HFF-Myc (cell line): ENCODE measurements around the gene SLAIN2.
A peak's percentile ranks its signal among the peaks of the same experiment; 100 is the strongest.
"Not testable (repeated sequence)": the region's sequence is repeated elsewhere in the genome, so short reads cannot be mapped to it uniquely, and the experiment has no call there.

ENCODE experiments used
- DNase-seq: peaks from one replicate; pipeline ENCODE4 v3.0.0-alpha.2; 2011; ENCODE audit warnings: low read depth; ENCODE audit errors: extremely low read depth
- H3K4me3 ChIP-seq: replicated peaks from 2 replicates; pipeline ENCODE4 v1.5.1; 2011; ENCODE audit warnings: low read depth, mild to moderate bottlenecking, control low read depth, low read length
- TF ChIP-seq, protein P1 (sequence below): IDR thresholded peaks from 2 replicates; pipeline ENCODE4 v1.5.1; 2012; ENCODE audit warnings: mild to moderate bottlenecking, low read depth, low read length, control low read depth; ENCODE audit errors: missing control alignments

The SLAIN2 gene

GRCh38 chr4:48445704-48446103, 104.4 kb downstream of the SLAIN2 start:
- H3K4me3 ChIP-seq = no peak overlapping the region
- TF ChIP-seq, protein P1, sequence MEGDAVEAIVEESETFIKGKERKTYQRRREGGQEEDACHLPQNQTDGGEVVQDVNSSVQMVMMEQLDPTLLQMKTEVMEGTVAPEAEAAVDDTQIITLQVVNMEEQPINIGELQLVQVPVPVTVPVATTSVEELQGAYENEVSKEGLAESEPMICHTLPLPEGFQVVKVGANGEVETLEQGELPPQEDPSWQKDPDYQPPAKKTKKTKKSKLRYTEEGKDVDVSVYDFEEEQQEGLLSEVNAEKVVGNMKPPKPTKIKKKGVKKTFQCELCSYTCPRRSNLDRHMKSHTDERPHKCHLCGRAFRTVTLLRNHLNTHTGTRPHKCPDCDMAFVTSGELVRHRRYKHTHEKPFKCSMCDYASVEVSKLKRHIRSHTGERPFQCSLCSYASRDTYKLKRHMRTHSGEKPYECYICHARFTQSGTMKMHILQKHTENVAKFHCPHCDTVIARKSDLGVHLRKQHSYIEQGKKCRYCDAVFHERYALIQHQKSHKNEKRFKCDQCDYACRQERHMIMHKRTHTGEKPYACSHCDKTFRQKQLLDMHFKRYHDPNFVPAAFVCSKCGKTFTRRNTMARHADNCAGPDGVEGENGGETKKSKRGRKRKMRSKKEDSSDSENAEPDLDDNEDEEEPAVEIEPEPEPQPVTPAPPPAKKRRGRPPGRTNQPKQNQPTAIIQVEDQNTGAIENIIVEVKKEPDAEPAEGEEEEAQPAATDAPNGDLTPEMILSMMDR = peak; percentile 20
- DNase-seq = no peak

GRCh38 chr4:48446642-48447041, 105.3 kb downstream of the SLAIN2 start:
- DNase-seq = no peak
- TF ChIP-seq, protein P1 = no peak

GRCh38 chr4:48449151-48449550, 107.8 kb downstream of the SLAIN2 start:
- DNase-seq = no peak
- TF ChIP-seq, protein P1 = no peak

More at GRCh38 chr4:48446642-48447041, 105.3 kb downstream of the SLAIN2 start:
- H3K4me3 ChIP-seq = no peak overlapping the region

GRCh38 chr4:48450740-48451139, 109.4 kb downstream of the SLAIN2 start:
- DNase-seq = no peak
- TF ChIP-seq, protein P1 = no peak
- no peak overlapping the region for H3K4me3 ChIP-seq

More at GRCh38 chr4:48449151-48449550, 107.8 kb downstream of the SLAIN2 start:
- H3K4me3 ChIP-seq = no peak overlapping the region

DNA sequence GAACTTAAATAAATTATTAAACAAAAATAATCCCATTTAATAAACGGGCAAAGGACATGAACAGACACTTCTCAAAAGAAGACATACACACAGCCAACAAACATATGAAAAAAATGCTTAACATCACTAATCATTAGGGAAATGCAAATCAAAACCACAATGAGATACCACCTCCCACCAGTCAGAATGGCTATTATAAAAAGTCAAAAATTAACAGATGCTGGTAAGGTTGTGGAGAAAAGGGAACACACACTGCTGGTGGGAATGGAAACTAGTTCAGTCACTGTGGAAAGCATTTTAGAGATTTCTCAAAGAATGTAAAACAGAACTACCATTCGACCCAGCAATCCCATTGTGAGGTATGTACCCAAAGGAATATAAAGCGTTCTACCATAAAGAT, 110.3 kb downstream of the SLAIN2 start:
- not testable (repeated sequence) for DNase-seq, H3K4me3 ChIP-seq

DNA sequence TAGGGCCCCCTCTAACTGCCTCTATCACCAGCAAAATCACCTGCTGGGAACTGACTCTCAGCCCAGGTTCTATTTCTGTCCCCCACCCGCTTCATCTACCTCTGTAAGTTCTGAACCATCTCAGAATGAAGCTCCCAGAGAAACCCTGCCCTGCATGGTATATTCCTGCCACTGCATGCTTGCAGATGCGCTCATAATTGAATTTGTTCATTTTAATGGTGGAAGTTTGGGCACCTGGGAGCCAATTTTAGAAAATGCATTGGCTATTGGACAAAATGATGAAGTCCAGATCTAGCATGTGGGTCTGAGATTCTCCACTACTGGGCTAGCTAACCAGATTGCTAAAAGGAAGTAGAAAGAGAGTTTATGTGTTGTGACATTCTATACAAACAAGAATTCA, 113.3 kb downstream of the SLAIN2 start:
- DNase-seq = no peak
- TF ChIP-seq, protein P1 = no peak
- H3K4me3 ChIP-seq = no peak overlapping the region

GRCh38 chr4:48461000-48461399, 119.7 kb downstream of the SLAIN2 start:
- TF ChIP-seq, protein P1 = no peak
- DNase-seq = no peak
- H3K4me3 ChIP-seq = no peak overlapping the region

DNA sequence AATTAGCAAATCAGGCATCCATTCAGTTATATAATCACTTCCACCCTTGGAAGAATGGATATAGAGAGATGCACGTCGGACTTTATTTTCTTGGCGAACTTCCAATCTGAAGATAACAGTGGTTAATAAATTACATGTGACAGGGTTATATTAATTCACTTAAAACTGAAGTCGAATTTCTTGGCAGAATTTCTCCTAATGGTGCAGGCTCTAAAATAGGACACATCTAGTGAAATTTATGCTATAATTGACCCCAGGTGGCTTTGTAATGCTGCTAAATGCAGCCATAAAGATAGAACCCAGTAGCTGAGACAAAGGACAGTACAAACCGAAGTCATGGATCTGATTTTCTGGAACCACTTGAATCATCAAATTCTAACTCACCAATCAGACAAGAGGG, 121.0 kb downstream of the SLAIN2 start:
- peak; percentile 55 for DNase-seq
- TF ChIP-seq, protein P1 = no peak
- no peak overlapping the region for H3K4me3 ChIP-seq
